ENCODE measurements around the gene SYCP2.

SYCP2 gene

GRCh38 chr20:59937150-59937549 is 3.7 kb upstream of the SYCP2 start:
- ATAC-seq (replicated peaks) (no peak), DNase-seq (no peak)
- Mint-ChIP-seq H3K36me3 (peaks cover 7 to 8% of the 10 kb centered on the region in 2 donors), H3K4me3 (no peak overlapping the region), H3K27me3 (no peaks in the 10 kb centered on the region), H3K9me3 (no peaks in the 10 kb centered on the region), H3K27ac (no peak overlapping the region), H3K4me1 (peaks cover 14 to 19% of the 10 kb centered on the region in 2 donors)

GRCh38 chr20:59936409-59936808 is 3.0 kb upstream of the SYCP2 start:
- Mint-ChIP-seq H3K4me3 (no peak overlapping the region), H3K27ac (no peak overlapping the region), H3K27me3 (peaks cover 0 to 4% of the 10 kb centered on the region in 2 donors), H3K4me1 (peaks cover 11 to 15% of the 10 kb centered on the region in 2 donors), H3K36me3 (peaks cover 7 to 11% of the 10 kb centered on the region in 2 donors), H3K9me3 (no peaks in the 10 kb centered on the region)
- no peak for ATAC-seq (replicated peaks)
- no peak for DNase-seq

- H3K9me3 Mint-ChIP-seq: no peaks in the 10 kb centered on the region
Observed at GRCh38 chr20:59935457-59936185, 2.2 kb upstream of the SYCP2 start.

DNA sequence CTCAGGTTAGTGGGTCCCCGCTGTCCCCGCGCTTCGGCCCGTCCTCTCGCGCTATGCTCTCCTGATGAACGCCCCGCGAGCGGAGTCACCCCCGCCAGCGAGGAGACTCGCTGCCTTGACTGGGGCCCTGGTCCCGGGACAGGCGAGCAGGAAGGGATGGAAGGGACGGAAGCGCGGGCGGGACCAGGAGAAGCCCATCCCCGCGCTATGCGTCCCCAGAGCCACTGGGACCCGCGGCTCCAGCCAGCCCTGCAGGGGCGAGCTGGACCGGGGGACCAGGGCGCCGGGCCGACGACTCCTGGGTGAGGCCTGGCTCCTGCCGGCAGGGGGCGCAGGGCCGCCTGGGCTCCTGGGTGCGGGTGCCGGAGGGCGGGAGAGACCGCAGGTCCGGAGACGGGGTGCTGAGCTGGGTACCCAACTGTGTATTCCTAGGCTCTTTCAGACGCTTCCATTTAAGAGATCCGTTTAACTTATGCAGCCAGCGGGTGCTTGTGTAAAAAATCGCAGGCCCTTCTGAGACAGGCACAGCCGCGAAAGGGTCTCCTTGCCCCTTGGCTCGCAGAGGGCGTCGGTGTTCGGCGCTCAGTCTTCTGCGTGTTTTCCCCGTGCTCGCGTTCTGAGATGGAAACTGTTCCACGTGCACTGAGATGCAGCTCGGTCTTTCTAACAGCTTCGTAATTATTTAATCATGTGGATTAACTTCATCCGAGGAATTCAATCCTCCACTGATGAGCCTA is 580 bp upstream of the SYCP2 start:
- Mint-ChIP-seq H3K36me3 (peaks cover 5 to 11% of the 10 kb centered on the region in 2 donors), H3K27me3 (peaks cover 0 to 4% of the 10 kb centered on the region in 2 donors), H3K4me3 (peak overlapping the region; percentile 86 to 91), H3K9me3 (no peaks in the 10 kb centered on the region), H3K4me1 (peaks cover 5 to 10% of the 10 kb centered on the region in 2 donors), H3K27ac (peak overlapping the region; percentile 67)
- ATAC-seq (replicated peaks) (peak; percentile 95 to 98), DNase-seq (peak; percentile 68)

More at GRCh38 chr20:59935457-59936185, 2.2 kb upstream of the SYCP2 start:
- Mint-ChIP-seq H3K27me3 (peaks cover 0 to 4% of the 10 kb centered on the region in 2 donors), H3K27ac (no peak overlapping the region), H3K36me3 (peaks cover 7 to 11% of the 10 kb centered on the region in 2 donors), H3K4me1 (peaks cover 5 to 10% of the 10 kb centered on the region in 2 donors), H3K4me3 (no peak overlapping the region)
- no peak for DNase-seq
- ATAC-seq (replicated peaks): no peak

DNA sequence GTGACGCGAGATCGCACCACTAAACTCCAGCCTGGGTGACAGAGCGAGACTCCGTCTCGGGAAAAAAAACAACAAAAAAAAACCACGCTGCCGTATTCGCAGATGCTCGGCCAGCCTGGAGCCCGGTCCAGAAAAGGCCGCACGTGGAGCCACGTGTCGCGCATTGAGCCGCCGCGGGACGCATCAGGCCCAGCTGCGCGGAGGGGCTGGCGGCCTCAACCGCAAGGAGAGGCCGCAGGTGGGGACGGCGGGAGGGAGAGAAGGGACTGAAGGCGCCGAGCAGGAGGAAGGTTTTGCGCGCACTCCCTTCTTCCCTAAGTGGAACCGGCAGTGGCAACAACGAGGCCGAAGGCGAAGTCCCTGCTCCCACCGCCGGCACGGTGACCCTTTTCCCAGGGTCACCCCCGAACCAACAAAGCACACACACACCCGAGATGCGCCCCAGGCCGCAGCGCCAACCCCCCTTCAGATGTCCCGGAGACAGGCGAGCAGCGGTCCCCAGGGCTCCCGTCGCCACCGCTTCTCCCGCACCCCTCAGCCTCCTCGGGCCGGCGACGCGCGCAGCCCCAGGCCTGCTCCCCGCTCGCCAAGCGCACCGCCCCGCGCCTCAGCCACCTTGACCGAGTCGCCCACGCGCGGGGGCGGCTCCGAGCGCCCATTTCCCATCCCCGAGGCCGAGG is 681 bp downstream of the SYCP2 start:
- no peak overlapping the region for H3K4me3 Mint-ChIP-seq
- DNase-seq: no peak
- H3K4me1 Mint-ChIP-seq: peaks cover 0 to 1% of the 10 kb centered on the region in 2 donors
- H3K27ac Mint-ChIP-seq: no peak overlapping the region
- no peak for ATAC-seq (replicated peaks)
- H3K27me3 Mint-ChIP-seq: peaks cover 0 to 4% of the 10 kb centered on the region in 2 donors
- no peaks in the 10 kb centered on the region for H3K9me3 Mint-ChIP-seq
- peaks cover 0 to 7% of the 10 kb centered on the region in 2 donors for H3K36me3 Mint-ChIP-seq

DNA sequence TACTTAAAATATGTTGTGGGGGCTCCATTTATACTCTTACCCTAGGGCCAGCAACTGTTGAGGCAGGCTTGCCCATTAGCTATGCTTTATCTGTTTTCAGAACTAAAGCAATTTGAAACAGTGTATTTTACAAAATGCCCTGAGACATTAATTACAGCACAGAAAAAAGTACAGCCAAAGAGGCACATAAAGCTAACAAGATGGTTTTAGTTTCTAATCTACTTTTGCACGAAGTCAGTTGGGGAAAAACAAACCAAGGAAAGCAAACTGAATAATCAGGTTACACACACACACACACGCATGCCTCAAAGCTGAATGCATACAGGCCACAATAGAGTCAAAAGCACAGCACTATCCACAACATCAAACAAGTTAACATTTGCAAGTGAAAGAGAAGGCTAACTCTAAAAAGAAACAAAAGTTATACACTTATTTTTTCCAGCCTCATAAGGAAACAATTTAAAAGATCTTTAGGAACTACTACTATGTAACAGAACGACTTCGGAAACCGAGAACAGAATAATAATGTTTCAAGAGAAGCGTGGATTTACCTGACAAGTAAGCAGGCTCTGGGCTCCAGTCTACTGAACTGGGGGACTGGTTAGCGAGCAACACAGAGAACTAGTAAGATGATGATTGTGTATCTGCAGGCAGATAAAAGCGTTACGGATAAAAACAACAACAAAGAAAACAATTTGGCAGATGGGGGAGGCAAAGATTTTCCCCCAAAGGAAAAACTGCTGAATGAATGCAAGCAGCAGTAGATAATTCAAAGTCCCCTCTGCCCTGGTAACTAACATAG is 1.7 kb downstream of the SYCP2 start:
- H3K27ac Mint-ChIP-seq: no peak overlapping the region
- no peak overlapping the region for H3K4me3 Mint-ChIP-seq
- peaks cover 0 to 1% of the 10 kb centered on the region in 2 donors for H3K4me1 Mint-ChIP-seq
- H3K9me3 Mint-ChIP-seq: no peaks in the 10 kb centered on the region
- H3K27me3 Mint-ChIP-seq: peaks cover 0 to 4% of the 10 kb centered on the region in 2 donors
- ATAC-seq (replicated peaks) (no peak), DNase-seq (no peak)
- peaks cover 0 to 7% of the 10 kb centered on the region in 2 donors for H3K36me3 Mint-ChIP-seq

DNA sequence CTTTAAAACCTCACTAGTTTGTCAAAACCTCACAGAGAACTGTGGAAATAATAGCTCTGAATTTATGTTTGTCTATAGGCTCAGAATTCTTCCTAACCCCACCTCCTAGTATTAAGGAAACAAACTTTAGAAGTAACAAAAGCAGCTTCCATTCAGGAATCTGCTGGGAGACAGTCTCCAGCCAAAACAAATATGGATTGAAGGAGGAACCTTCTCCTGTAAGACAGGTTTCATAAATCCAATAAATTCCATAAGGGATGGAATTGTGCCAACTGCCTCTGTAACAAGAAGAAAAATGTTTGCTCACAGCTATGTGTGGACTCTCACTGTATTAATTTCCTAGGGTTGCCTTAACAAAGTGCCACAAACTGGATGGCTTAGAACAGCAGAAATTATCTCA is 7.5 kb downstream of the SYCP2 start:
- no peaks in the 10 kb centered on the region for H3K9me3 Mint-ChIP-seq
- H3K36me3 Mint-ChIP-seq: no peaks in the 10 kb centered on the region
- ATAC-seq (replicated peaks): no peak
- H3K4me3 Mint-ChIP-seq: no peak overlapping the region
- peaks cover 0 to 8% of the 10 kb centered on the region in 2 donors for H3K27me3 Mint-ChIP-seq
- no peak overlapping the region for H3K27ac Mint-ChIP-seq
- DNase-seq: no peak
- H3K4me1 Mint-ChIP-seq: no peaks in the 10 kb centered on the region

DNA sequence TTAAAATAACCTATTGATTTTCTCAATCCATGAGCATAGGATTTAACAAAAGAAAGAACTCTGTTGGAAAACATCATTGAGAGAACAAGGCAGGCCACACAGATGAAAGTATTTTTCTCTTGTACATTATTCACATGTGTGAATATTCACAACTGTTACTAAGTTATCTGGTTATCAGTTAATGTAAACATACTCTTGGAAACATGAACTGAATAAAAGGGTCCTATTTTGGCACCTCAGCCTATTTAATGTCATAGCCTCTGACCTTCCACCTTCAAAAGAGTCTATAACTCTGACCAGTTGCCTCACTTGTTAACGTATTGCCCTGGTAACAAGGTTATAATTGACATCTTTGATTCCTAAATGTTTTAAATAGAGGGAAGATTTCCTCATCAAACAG is 8.1 kb downstream of the SYCP2 start:
- Mint-ChIP-seq H3K36me3 (no peaks in the 10 kb centered on the region), H3K4me1 (no peaks in the 10 kb centered on the region), H3K27ac (no peak overlapping the region), H3K9me3 (no peaks in the 10 kb centered on the region), H3K27me3 (peaks cover 0 to 8% of the 10 kb centered on the region in 2 donors), H3K4me3 (no peak overlapping the region)
- ATAC-seq (replicated peaks) (no peak), DNase-seq (no peak)

GRCh38 chr20:59923514-59923913 is 9.9 kb downstream of the SYCP2 start:
- ATAC-seq (replicated peaks) (no peak), DNase-seq (no peak)
- Mint-ChIP-seq H3K27me3 (peaks cover 0 to 8% of the 10 kb centered on the region in 2 donors), H3K4me1 (no peaks in the 10 kb centered on the region), H3K9me3 (no peaks in the 10 kb centered on the region), H3K36me3 (no peaks in the 10 kb centered on the region), H3K27ac (no peak overlapping the region), H3K4me3 (no peak overlapping the region)

GRCh38 chr20:59920944-59921343 is 12.5 kb downstream of the SYCP2 start:
- Mint-ChIP-seq H3K4me3 (no peak overlapping the region), H3K36me3 (no peaks in the 10 kb centered on the region), H3K4me1 (no peaks in the 10 kb centered on the region), H3K9me3 (no peaks in the 10 kb centered on the region), H3K27me3 (peaks cover 0 to 8% of the 10 kb centered on the region in 2 donors), H3K27ac (no peak overlapping the region)
- ATAC-seq (replicated peaks): no peak
- DNase-seq: no peak

DNA sequence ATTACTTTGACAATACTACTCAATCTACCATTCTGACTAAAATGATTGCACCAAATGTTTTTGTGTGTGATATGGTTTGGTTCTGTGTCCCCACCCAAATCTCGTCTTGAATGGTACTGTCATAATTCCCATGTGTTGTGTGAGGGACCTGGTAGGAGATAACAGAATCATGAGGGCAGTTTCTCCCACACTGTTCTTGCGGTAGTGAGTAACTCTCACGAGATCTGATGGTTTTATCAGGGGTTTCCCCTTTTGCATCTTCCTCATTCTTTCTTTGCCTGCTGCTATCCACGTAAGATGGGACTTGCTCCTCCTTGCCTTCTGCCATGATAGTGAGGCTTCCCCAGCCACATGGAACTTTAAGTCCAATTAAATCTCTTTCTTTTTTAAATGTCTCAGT is 20.8 kb downstream of the SYCP2 start:
- peak; percentile 59 to 65 for ATAC-seq (replicated peaks)
- H3K4me1 Mint-ChIP-seq: peaks cover 0 to 2% of the 10 kb centered on the region in 2 donors
- H3K9me3 Mint-ChIP-seq: peaks cover 4% of the 10 kb centered on the region in 2 donors
- no peaks in the 10 kb centered on the region for H3K27me3 Mint-ChIP-seq
- no peak overlapping the region for H3K4me3 Mint-ChIP-seq
- no peak overlapping the region for H3K27ac Mint-ChIP-seq
- peaks cover 0 to 5% of the 10 kb centered on the region in 2 donors for H3K36me3 Mint-ChIP-seq
- DNase-seq: peak; percentile 8

GRCh38 chr20:59911041-59911440 is 22.4 kb downstream of the SYCP2 start:
- H3K9me3 Mint-ChIP-seq: peaks cover 4% of the 10 kb centered on the region in 2 donors
- H3K4me3 Mint-ChIP-seq: no peak overlapping the region
- ATAC-seq (replicated peaks) (no peak), DNase-seq (no peak)
- peaks cover 0 to 5% of the 10 kb centered on the region in 2 donors for H3K36me3 Mint-ChIP-seq
- H3K27me3 Mint-ChIP-seq: no peaks in the 10 kb centered on the region
- peaks cover 0 to 2% of the 10 kb centered on the region in 2 donors for H3K4me1 Mint-ChIP-seq
- H3K27ac Mint-ChIP-seq: no peak overlapping the region

GRCh38 chr20:59908855-59909254 is 24.6 kb downstream of the SYCP2 start:
- H3K36me3 Mint-ChIP-seq: peaks cover 0 to 5% of the 10 kb centered on the region in 2 donors
- peaks cover 4% of the 10 kb centered on the region in 2 donors for H3K9me3 Mint-ChIP-seq
- no peak overlapping the region for H3K27ac Mint-ChIP-seq
- peaks cover 0 to 3% of the 10 kb centered on the region in 2 donors for H3K27me3 Mint-ChIP-seq
- ATAC-seq (replicated peaks) (no peak), DNase-seq (no peak)
- H3K4me3 Mint-ChIP-seq: no peak overlapping the region
- H3K4me1 Mint-ChIP-seq: peaks cover 0 to 2% of the 10 kb centered on the region in 2 donors

- no peaks in the 10 kb centered on the region for H3K9me3 Mint-ChIP-seq
- no peaks in the 10 kb centered on the region for H3K36me3 Mint-ChIP-seq
- H3K4me1 Mint-ChIP-seq: no peaks in the 10 kb centered on the region
- peaks cover 6 to 7% of the 10 kb centered on the region in 2 donors for H3K27me3 Mint-ChIP-seq
- H3K27ac Mint-ChIP-seq: no peak overlapping the region
- no peak for ATAC-seq (replicated peaks)
- H3K4me3 Mint-ChIP-seq: no peak overlapping the region
- DNase-seq: no peak
Observed at GRCh38 chr20:59903621-59904020, 29.8 kb downstream of the SYCP2 start.
